Renal cortex interstitium (tissue), 11 donors: Measurements from ENCODE around the gene NUDT14. TPM values are rescaled to one million over a fixed set of nuclear protein-coding genes. Genes with fewer than 3 reads are reported as not detected.

Experiments used
- DNase-seq, 11 donors: peaks; one replicate each; pipeline ENCODE4 v3.0.0-alpha.2; 2013; ENCODE audit warnings: low read depth in 9 of 11, low spot score in 4 of 11; ENCODE audit errors: extremely low read depth in 1 of 11
- polyA plus RNA-seq, 3 donors: library from polyadenylated mRNA; unstranded; fragments of 120-200 nt; gene quantifications; one replicate each; pipeline ENCODE4 v1.2.1, GENCODE V29; 2013; ENCODE audit not compliant: insufficient read length in 3 of 3

NUDT14 gene
- polyA plus RNA-seq, 3 donors = 21.5 to 39.6 (median 36.2) TPM

- DNase-seq = no peak
These were observed 13.6 kb downstream of the NUDT14 start for GRCh38 chr14:105167303-105168092.

DNA sequence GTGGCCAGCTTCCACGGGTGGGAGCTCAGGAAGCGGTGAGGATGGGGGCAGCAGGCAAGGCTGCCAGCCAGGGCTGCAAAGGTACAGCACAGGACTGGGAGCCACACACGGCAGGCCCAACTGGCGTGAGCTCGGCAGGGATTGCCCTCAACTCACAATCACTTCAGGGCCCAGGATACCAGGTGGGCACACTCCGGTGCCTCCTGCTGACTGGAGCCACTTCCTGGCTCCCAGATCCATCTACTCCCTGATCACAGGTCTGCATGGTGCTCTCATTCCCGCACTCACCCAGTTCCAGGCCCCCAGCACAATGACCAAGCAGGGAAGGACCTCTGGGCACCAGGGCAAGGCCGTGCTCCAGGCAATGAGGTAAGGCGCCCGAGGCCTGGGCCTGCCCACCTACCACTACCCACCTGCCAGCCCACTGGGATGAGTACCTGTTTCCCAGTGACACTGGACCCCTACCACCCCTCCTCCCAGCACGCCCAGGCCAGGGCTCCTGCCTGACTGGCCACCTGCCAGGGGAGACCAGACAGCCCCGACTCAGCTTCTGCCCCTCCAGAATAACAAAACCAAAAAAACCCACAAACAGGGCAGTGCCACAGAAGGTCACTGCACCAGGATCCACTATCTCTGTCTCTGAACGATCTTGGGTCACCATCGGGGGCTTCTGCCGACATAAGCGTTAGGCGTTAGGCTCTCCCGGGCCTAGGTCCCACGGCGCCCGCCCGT is 14.4 kb downstream of the NUDT14 start:
- DNase-seq = no peak

- no peak for DNase-seq
These were observed 15.2 kb downstream of the NUDT14 start for GRCh38 chr14:105165761-105166485.

- no peak for DNase-seq
These were observed 15.9 kb downstream of the NUDT14 start for GRCh38 chr14:105165134-105165704.

- DNase-seq = no peak
These were observed 17.9 kb downstream of the NUDT14 start for GRCh38 chr14:105163040-105163742.

GRCh38 chr14:105162669-105162979 is 18.5 kb downstream of the NUDT14 start:
- no peak for DNase-seq

- DNase-seq = no peak
These were observed 19.0 kb downstream of the NUDT14 start for GRCh38 chr14:105161964-105162668.

- no peak for DNase-seq
These were observed 19.8 kb downstream of the NUDT14 start for GRCh38 chr14:105161309-105161708.

GRCh38 chr14:105160776-105161175 is 20.3 kb downstream of the NUDT14 start:
- DNase-seq = no peak

GRCh38 chr14:105159344-105159743 is 21.8 kb downstream of the NUDT14 start:
- no peak for DNase-seq

DNA sequence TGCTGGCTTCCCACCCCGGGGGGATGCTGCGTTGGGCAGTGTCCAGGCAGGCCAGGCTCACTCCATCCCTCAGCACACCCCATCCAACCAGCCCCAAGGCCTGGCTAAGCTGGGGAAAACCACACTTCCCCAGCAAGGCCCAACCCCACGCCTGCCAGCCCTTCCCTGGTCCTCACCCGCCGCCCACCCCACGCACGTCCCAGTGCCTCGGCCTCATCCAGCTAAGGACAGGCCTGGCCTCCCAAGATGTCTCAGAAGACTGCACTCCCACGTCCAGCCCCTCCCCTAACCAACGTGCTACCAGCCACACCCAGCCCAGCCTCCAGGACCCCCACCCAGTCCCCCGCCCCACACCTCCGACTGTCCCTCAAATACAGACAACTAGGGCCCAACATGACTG is 22.3 kb downstream of the NUDT14 start:
- no peak for DNase-seq

GRCh38 chr14:105157872-105158271 is 23.2 kb downstream of the NUDT14 start:
- no peak for DNase-seq

DNA sequence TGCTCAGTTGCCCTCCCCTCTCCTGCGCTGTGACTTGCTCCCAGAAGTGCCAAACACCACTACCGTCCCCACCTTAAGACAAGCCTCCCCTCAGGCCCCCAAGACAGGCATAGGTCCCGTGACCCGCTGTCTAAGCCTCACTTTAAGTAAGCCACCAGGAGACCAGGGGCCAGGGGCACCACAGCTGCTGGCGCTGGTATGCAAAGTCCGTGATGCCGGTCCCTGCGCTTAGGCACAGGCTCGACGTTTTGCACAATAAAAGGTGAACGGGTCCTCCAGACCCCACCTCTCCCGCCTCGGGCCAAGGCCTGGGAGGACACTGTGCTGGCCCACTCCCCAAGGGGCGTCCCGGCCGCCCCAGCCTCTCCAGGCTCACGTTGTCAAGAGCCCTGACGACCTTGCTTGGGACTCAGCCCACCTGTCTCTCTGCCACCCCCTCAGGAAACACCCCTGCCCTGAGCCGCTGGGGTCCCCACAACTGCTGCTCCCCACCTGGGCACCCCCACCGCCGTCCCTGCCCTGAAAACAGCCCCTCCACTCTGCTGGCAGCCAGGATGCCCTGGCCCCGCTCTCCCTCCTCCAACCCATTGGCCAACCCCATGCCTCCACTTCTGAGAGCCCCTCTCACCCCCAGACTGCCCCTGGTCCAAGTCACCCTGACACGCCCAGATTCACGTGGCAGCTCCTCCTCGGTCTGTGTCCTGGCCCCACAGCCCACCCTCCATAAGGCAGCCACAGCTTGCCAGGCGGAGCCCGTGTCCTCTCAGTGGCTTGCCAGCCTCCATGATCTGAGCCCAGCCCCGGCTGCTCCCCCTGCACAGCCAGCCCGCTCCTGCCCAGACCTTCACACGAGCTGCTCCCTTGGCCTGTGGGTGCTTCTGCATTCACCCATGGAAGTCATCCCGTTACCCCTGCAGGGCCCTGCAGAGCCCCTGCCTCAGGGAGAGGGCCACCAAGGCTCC is 24.4 kb downstream of the NUDT14 start:
- no peak for DNase-seq

GRCh38 chr14:105155681-105156413 is 25.3 kb downstream of the NUDT14 start:
- no peak for DNase-seq

DNA sequence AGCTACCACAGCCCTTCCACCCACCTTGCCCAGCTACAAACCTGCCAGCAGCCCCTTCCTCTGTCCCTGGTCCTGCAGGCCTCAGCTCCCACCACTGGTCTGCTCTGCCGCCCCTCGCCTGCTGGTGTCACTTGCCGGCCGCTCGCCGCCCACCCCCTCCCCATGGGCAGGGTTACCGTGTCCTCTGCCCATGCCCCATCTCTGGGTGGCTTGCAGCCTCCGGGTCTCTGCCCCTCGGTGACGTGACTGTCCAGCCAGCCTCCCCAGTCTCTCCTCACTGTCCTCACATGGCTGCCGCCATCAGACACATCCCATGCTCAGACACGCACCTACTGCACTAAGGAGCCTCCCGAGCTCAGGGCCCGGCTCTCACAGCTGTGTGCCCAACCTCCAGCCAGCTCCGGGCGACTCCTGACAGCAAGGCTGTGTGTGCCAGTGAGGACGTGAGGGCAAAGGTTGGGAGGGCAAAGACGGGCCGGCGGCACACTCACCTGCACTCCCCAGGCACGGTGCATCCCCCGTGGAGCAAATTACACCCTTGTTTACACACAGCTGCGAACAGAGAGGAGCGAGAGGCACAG is 26.0 kb downstream of the NUDT14 start:
- no peak for DNase-seq

DNA sequence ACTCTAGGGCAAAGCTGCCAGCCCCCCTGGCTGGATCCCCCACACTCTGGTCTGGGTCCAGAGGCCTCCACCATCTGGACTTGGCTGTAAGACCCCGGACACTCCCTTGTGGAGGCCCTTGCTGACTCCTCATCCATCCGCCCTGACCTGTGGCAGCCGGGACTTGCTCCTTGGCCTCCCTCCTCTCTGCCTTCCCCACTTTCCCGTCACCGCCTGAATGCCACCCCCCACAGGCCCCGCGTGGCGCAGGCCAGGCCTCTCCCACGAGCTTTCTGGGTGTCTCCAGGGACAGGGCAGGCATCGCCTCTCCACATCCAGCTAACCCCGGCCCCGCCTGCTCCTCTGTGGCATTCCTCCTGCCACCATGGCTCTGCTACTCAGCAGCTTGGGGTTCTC is 26.6 kb downstream of the NUDT14 start:
- DNase-seq = no peak
